GM12872 (cell line): Measurements from ENCODE around the gene SIRPA.

Experiments used
- TF ChIP-seq, protein P1 (sequence below): IDR thresholded peaks from 3 replicates; pipeline ENCODE4 v1.5.1; 2011; ENCODE audit warnings: low read depth, mild to moderate bottlenecking, low read length, moderate library complexity; ENCODE audit not compliant: insufficient read depth

Gene SIRPA

DNA sequence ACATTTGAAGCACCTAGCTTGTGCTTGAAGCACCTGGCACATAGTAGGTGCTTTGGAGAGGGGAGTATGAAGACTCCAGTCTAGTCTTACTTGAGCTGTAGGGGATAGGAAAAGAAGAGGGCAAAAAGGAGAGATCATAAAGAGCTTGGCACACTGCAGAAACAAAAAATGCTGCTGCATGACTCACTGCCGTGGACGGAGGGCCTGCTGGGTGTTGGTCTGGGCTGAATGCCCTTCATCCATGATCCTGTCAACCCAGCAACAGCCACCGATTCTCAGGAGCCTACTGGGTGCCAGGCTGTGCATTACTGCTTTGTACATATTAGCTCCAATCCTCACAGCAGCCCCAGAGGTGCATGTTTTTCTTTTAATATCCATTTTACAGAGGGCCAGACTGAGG lies 92.6 kb downstream of the SIRPA start:
- TF ChIP-seq, protein P1, sequence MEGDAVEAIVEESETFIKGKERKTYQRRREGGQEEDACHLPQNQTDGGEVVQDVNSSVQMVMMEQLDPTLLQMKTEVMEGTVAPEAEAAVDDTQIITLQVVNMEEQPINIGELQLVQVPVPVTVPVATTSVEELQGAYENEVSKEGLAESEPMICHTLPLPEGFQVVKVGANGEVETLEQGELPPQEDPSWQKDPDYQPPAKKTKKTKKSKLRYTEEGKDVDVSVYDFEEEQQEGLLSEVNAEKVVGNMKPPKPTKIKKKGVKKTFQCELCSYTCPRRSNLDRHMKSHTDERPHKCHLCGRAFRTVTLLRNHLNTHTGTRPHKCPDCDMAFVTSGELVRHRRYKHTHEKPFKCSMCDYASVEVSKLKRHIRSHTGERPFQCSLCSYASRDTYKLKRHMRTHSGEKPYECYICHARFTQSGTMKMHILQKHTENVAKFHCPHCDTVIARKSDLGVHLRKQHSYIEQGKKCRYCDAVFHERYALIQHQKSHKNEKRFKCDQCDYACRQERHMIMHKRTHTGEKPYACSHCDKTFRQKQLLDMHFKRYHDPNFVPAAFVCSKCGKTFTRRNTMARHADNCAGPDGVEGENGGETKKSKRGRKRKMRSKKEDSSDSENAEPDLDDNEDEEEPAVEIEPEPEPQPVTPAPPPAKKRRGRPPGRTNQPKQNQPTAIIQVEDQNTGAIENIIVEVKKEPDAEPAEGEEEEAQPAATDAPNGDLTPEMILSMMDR: no peak
